Lower lobe of right lung (tissue), 2 donors: ENCODE data around the gene MISP3. TPM values are rescaled to one million over a fixed set of nuclear protein-coding genes. Genes with fewer than 3 reads are reported as not detected.
A peak's percentile ranks its signal among the peaks of the same experiment; 100 is the strongest.

Source experiments
- ATAC-seq, 2 donors: fragments of 200-7000 bp; cut with Tn5 transposase; one replicate each; pipeline ENCODE4 v1.9.1; 2020 to 2022; ENCODE audit warnings: mild to moderate bottlenecking in 2 of 2, moderate library complexity in 2 of 2
- DNase-seq: peaks from one replicate; pipeline ENCODE4 v3.0.0-alpha.2; 2020
- H3K27ac ChIP-seq: fragments of 200-600 bp; one replicate; pipeline ENCODE4 v1.8.0; 2022
- H3K27me3 ChIP-seq: fragments of 200-600 bp; one replicate; pipeline ENCODE4 v1.8.0; 2022; ENCODE audit warnings: low read depth
- H3K36me3 ChIP-seq: fragments of 200-600 bp; one replicate; pipeline ENCODE4 v1.8.0; 2022; ENCODE audit warnings: mild to moderate bottlenecking
- H3K4me1 ChIP-seq: fragments of 200-600 bp; one replicate; pipeline ENCODE4 v1.8.0; 2022
- H3K4me3 ChIP-seq: fragments of 200-600 bp; one replicate; pipeline ENCODE4 v1.8.0; 2022; ENCODE audit warnings: mild to moderate bottlenecking
- H3K9me3 ChIP-seq: fragments of 200-600 bp; one replicate; pipeline ENCODE4 v1.8.0; 2022
- intact Hi-C: fragments of 100-400 bp; cut with DNase I; formaldehyde crosslinking; loops from one replicate; pipeline ENCODE4 v1.11.0; 2022
- total RNA-seq: library from RNA; stranded (reverse); fragmentation: NEBNext Ultra II Directional; extraction: Animal tissue kit (Norgen Biotek cat#: 25700); gene quantifications from one replicate; pipeline ENCODE4 v1.2.1, GENCODE V29; 2021
- TF ChIP-seq, protein P1 (sequence below): fragments of 200-600 bp; IDR thresholded peaks from one replicate; pipeline ENCODE4 v1.8.0; 2022; ENCODE audit warnings: antibody characterized with exemption, mild to moderate bottlenecking
- donor health status: DM: no; HTN: yes; CAD: no; lungs with severe emphysema.

Gene MISP3
- total RNA-seq, 1 donor from 2014 or later: 7.1 TPM

DNA sequence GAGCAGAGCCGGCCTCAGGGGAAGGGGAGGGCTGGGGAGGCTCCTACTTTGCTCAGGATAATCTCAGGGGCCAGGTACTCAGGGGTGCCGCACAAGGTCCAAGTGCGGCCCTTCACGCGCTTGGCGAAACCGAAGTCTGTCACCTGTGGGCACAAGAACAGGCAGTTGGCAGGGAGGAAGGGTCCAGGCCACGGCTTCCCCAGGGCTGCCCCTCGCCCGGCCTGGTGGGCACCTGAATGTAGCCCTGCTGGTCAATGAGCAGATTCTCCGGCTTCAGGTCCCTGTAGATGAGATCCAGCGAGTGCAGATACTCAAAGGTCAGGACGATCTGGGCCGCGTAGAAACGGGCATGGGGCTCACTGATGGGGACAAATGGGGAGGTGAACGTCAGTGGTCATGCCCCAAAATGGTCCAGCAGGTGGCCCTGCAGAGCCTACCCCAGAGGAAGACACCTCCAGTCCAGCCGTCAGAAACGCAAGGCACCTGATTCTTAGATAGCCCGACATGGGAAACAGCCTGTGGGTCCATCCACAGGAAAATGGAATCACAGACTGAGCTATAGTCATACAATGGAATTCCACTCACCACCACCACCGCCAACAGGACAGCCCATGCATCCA lies 25.1 kb downstream of the MISP3 start:
- ATAC-seq: peak in 1 of 2 donors; percentile 7
- Histone ChIP-seq H3K4me1 (no peaks in the 10 kb centered on the region), H3K4me3 (no peak overlapping the region), H3K27me3 (no peaks in the 10 kb centered on the region), H3K36me3 (peaks cover 64% of the 10 kb centered on the region), H3K27ac (no peak overlapping the region), H3K9me3 (peaks cover 4% of the 10 kb centered on the region)
- DNase-seq: no peak
- TF ChIP-seq, protein P1, sequence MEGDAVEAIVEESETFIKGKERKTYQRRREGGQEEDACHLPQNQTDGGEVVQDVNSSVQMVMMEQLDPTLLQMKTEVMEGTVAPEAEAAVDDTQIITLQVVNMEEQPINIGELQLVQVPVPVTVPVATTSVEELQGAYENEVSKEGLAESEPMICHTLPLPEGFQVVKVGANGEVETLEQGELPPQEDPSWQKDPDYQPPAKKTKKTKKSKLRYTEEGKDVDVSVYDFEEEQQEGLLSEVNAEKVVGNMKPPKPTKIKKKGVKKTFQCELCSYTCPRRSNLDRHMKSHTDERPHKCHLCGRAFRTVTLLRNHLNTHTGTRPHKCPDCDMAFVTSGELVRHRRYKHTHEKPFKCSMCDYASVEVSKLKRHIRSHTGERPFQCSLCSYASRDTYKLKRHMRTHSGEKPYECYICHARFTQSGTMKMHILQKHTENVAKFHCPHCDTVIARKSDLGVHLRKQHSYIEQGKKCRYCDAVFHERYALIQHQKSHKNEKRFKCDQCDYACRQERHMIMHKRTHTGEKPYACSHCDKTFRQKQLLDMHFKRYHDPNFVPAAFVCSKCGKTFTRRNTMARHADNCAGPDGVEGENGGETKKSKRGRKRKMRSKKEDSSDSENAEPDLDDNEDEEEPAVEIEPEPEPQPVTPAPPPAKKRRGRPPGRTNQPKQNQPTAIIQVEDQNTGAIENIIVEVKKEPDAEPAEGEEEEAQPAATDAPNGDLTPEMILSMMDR: no peak
- intact Hi-C loops: no loop called here

DNA sequence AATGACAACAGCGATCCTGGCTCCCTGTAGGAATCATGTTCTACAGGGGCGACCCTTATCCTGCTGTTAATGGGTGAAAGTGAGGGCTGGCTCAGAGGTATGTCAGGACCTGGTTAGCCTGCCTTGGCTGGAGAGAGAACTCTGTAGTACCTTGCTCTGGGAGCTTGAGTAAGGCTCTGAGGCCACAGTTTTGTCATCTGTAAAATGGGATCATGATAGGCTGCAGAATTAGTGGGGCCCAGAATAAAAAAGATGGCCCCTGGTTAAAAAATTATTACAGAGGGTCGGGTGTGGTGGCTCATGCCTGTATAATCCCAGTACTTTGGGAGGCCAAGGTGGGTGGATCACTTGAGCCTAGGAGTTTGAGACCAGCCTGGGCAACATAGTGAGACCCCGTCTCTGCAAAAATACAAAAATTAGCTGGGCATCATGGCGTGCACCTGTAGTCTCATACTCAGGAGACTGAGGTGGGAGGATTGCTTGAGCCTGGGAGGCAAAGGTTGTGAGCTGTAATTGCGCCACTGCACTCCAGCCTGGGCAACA lies 28.5 kb downstream of the MISP3 start:
- intact Hi-C loops: no loop called here
- H3K4me3 ChIP-seq: no peak overlapping the region
- ATAC-seq (no peak), DNase-seq (no peak)
- H3K4me1 ChIP-seq: no peaks in the 10 kb centered on the region
- no peak overlapping the region for H3K27ac ChIP-seq
- TF ChIP-seq, protein P1: no peak
- no peaks in the 10 kb centered on the region for H3K27me3 ChIP-seq
- H3K36me3 ChIP-seq: peaks cover 95% of the 10 kb centered on the region
- no peaks in the 10 kb centered on the region for H3K9me3 ChIP-seq

GRCh38 chr19:14102102-14102696 lies 29.6 kb downstream of the MISP3 start:
- ATAC-seq (no peak), DNase-seq (no peak)
- Histone ChIP-seq H3K27me3 (no peaks in the 10 kb centered on the region), H3K36me3 (peaks cover 96% of the 10 kb centered on the region), H3K27ac (no peak overlapping the region), H3K9me3 (no peaks in the 10 kb centered on the region), H3K4me3 (no peak overlapping the region), H3K4me1 (no peaks in the 10 kb centered on the region)
- TF ChIP-seq, protein P1: no peak
- intact Hi-C loops: no loop called here

- TF ChIP-seq, protein P1: no peak
- no peak for DNase-seq
- Histone ChIP-seq H3K4me3 (no peak overlapping the region), H3K27me3 (no peaks in the 10 kb centered on the region), H3K9me3 (no peaks in the 10 kb centered on the region), H3K4me1 (no peaks in the 10 kb centered on the region), H3K27ac (no peak overlapping the region), H3K36me3 (peaks cover 96% of the 10 kb centered on the region)
- ATAC-seq: no peak
- intact Hi-C loops: no loop called here
These were observed 30.2 kb downstream of the MISP3 start for GRCh38 chr19:14102756-14103155.

DNA sequence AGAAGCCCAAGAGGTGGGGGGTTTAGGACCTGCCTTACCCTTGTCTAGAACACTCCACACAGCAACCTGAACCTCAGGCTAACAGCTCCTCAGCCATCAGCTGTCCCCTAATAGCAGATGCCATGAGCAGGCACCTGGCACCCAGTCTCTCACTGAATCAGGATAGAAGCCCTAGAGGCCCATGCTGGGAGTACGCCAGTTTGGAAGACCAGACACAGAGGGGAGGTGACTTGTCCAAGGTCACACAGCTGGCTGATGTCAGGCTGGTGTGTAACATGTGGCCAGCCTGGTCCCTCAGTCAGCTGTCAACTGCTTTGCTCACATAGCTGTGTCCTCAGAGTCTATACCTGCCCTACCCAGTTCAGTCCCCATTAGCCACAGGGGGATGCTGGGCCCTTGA lies 30.7 kb downstream of the MISP3 start:
- intact Hi-C loops: no loop called here
- Histone ChIP-seq H3K9me3 (no peaks in the 10 kb centered on the region), H3K36me3 (peaks cover 94% of the 10 kb centered on the region), H3K27ac (no peak overlapping the region), H3K27me3 (no peaks in the 10 kb centered on the region), H3K4me3 (no peak overlapping the region), H3K4me1 (no peaks in the 10 kb centered on the region)
- DNase-seq: no peak
- no peak for ATAC-seq
- TF ChIP-seq, protein P1: no peak
